Muscle of leg (tissue), 11 donors: Measurements from ENCODE around the gene SLC51A. TPM values are rescaled to one million over a fixed set of nuclear protein-coding genes. Genes with fewer than 3 reads are reported as not detected.
"Not testable (repeated sequence)": the region's sequence is repeated elsewhere in the genome, so short reads cannot be mapped to it uniquely, and the experiment has no call there.

Experiments used
- DNase-seq: peaks from one replicate; pipeline ENCODE4 v3.0.0; 2013
- H3K27ac ChIP-seq: one replicate; pipeline ENCODE4 v1.5.1; 2013; ENCODE audit warnings: mild to moderate bottlenecking, low read length, control low read depth
- H3K27me3 ChIP-seq: one replicate; pipeline ENCODE4 v1.6.1; 2013; ENCODE audit warnings: low read length; ENCODE audit not compliant: control insufficient read depth, insufficient read depth
- H3K36me3 ChIP-seq: one replicate; pipeline ENCODE4 v1.6.1; 2013; ENCODE audit warnings: low read length; ENCODE audit not compliant: control insufficient read depth, insufficient read depth
- H3K4me1 ChIP-seq: one replicate; pipeline ENCODE4 v1.6.1; 2013; ENCODE audit warnings: low read length; ENCODE audit not compliant: control insufficient read depth, insufficient read depth
- H3K4me3 ChIP-seq: one replicate; pipeline ENCODE4 v1.5.1; 2013; ENCODE audit warnings: low read length, control low read depth
- H3K9me3 ChIP-seq: replicated peaks from 2 replicates; pipeline ENCODE4 v1.6.1; 2013; ENCODE audit warnings: low read depth, low read length; ENCODE audit not compliant: control insufficient read depth
- WGBS: methylation state at CpG from one replicate; pipeline ENCODE4 v1.1.5; 2013; ENCODE audit warnings: missing lambda C conversion rate; ENCODE audit not compliant: insufficient coverage; 5-methylcytosine and 5-hydroxymethylcytosine counted together
- polyA plus RNA-seq, 8 donors: library from polyadenylated mRNA; unstranded; fragments of 120-200 nt; gene quantifications; one replicate each; pipeline versions ENCODE4 v1.2.1 to v1.2.3, GENCODE V29; 2013; ENCODE audit warnings: inconsistent platforms in 1 of 8, low replicate concordance in 1 of 8; ENCODE audit not compliant: insufficient read length in 8 of 8, insufficient read depth in 1 of 8
- total RNA-seq: library from RNA; stranded (reverse); fragments of 120-200 nt; gene quantifications from one replicate; pipeline ENCODE4 v1.2.4, GENCODE V29; 2013

Gene SLC51A
- total and polyA plus RNA-seq, 9 donors, result 0.44 to 9.0 (median 6.5) TPM

GRCh38 chr3:196238612-196239560 is 22.6 kb downstream of the SLC51A start:
- H3K27ac ChIP-seq, result no peak overlapping the region
- WGBS, result 78% methylated on average over 3 of the region's 14 CpGs
- H3K36me3 ChIP-seq, result peaks cover 50% of the 10 kb centered on the region

GRCh38 chr3:196240424-196240823 is 24.1 kb downstream of the SLC51A start:
- Histone ChIP-seq H3K4me3 (no peak overlapping the region), H3K27ac (no peak overlapping the region), H3K9me3 (no peaks in the 10 kb centered on the region), H3K4me1 (no peaks in the 10 kb centered on the region), H3K27me3 (no peaks in the 10 kb centered on the region), H3K36me3 (peaks cover 53% of the 10 kb centered on the region)
- 100% methylated on average over 1 of the region's 4 CpGs for WGBS
- DNase-seq, result no peak

More at GRCh38 chr3:196238612-196239560, 22.6 kb downstream of the SLC51A start:
- no peaks in the 10 kb centered on the region for H3K27me3 ChIP-seq
- no peak for DNase-seq
- no peak overlapping the region for H3K4me3 ChIP-seq
- H3K4me1 ChIP-seq, result no peaks in the 10 kb centered on the region
- H3K9me3 ChIP-seq, result no peaks in the 10 kb centered on the region

- DNase-seq, result no peak
- no peaks in the 10 kb centered on the region for H3K4me1 ChIP-seq
These were observed 25.4 kb downstream of the SLC51A start for GRCh38 chr3:196241704-196242103.

GRCh38 chr3:196244166-196244565 is 27.8 kb downstream of the SLC51A start:
- H3K4me3 ChIP-seq, H3K27ac ChIP-seq, DNase-seq, H3K9me3 ChIP-seq, H3K4me1 ChIP-seq, H3K27me3 ChIP-seq: not testable (repeated sequence)
- peaks cover 48% of the 10 kb centered on the region for H3K36me3 ChIP-seq
- WGBS, result 98% methylated on average over 22 of the region's 34 CpGs

More at GRCh38 chr3:196241704-196242103, 25.4 kb downstream of the SLC51A start:
- no peaks in the 10 kb centered on the region for H3K27me3 ChIP-seq
- H3K4me3 ChIP-seq, result no peak overlapping the region
- H3K36me3 ChIP-seq, result peaks cover 56% of the 10 kb centered on the region
- no CpG with 5 or more reads among the region's 8 CpGs for WGBS
- H3K27ac ChIP-seq, result no peak overlapping the region
- H3K9me3 ChIP-seq, result no peaks in the 10 kb centered on the region

- no peaks in the 10 kb centered on the region for H3K4me1 ChIP-seq
- H3K27ac ChIP-seq, result no peak overlapping the region
- H3K4me3 ChIP-seq, result no peak overlapping the region
- H3K27me3 ChIP-seq, result no peaks in the 10 kb centered on the region
- no CpG with 5 or more reads among the region's 13 CpGs for WGBS
- H3K36me3 ChIP-seq, result peaks cover 44% of the 10 kb centered on the region
- DNase-seq, result no peak
- H3K9me3 ChIP-seq, result no peaks in the 10 kb centered on the region
These were observed 30.4 kb downstream of the SLC51A start for GRCh38 chr3:196246612-196247308.

- Histone ChIP-seq H3K27ac (no peak overlapping the region), H3K4me1 (no peaks in the 10 kb centered on the region), H3K9me3 (no peaks in the 10 kb centered on the region), H3K4me3 (no peak overlapping the region), H3K36me3 (peaks cover 39% of the 10 kb centered on the region), H3K27me3 (no peaks in the 10 kb centered on the region)
- no peak for DNase-seq
- WGBS, result 96% methylated on average over 12 of the region's 16 CpGs
These were observed 35.6 kb downstream of the SLC51A start for GRCh38 chr3:196251918-196252317.

GRCh38 chr3:196254376-196255283 is 38.3 kb downstream of the SLC51A start:
- H3K9me3 ChIP-seq, result no peaks in the 10 kb centered on the region
- H3K27me3 ChIP-seq, result no peaks in the 10 kb centered on the region
- H3K27ac ChIP-seq, result no peak overlapping the region
- DNase-seq, result no peak
- H3K4me1 ChIP-seq, result no peaks in the 10 kb centered on the region
- no peak overlapping the region for H3K4me3 ChIP-seq
- H3K36me3 ChIP-seq, result peaks cover 21% of the 10 kb centered on the region
- WGBS, result 80% methylated on average over 1 of the region's 5 CpGs

GRCh38 chr3:196255776-196256175 is 39.4 kb downstream of the SLC51A start:
- H3K27ac ChIP-seq, result no peak overlapping the region
- H3K36me3 ChIP-seq, result peaks cover 19% of the 10 kb centered on the region
- H3K4me1 ChIP-seq, result no peaks in the 10 kb centered on the region
- no CpG with 5 or more reads among the region's 1 CpG for WGBS
- no peak overlapping the region for H3K4me3 ChIP-seq
- no peaks in the 10 kb centered on the region for H3K27me3 ChIP-seq
- DNase-seq, result no peak
- H3K9me3 ChIP-seq, result no peaks in the 10 kb centered on the region

- no peak for DNase-seq
- Histone ChIP-seq H3K36me3 (peaks cover 13% of the 10 kb centered on the region), H3K4me3 (no peak overlapping the region), H3K4me1 (no peaks in the 10 kb centered on the region), H3K27me3 (no peaks in the 10 kb centered on the region), H3K9me3 (no peaks in the 10 kb centered on the region), H3K27ac (no peak overlapping the region)
- no CpG with 5 or more reads among the region's 4 CpGs for WGBS
These were observed 44.5 kb downstream of the SLC51A start for GRCh38 chr3:196260784-196261183.
